Mesendoderm (in vitro differentiated cells): ENCODE data around the gene SERPINA12.

Source experiments
- DNase-seq: peaks from one replicate; pipeline ENCODE4 v3.0.0; 2013
- H2AK5ac ChIP-seq: 2 replicates; pipeline ENCODE4 v1.6.1; 2013; ENCODE audit warnings: low read length, inconsistent platforms
- H2BK120ac ChIP-seq: 2 replicates; pipeline ENCODE4 v1.6.1; 2013; ENCODE audit warnings: low read depth, mild to moderate bottlenecking, low read length, moderate library complexity, mixed read lengths
- H2BK15ac ChIP-seq: replicated peaks from 2 replicates; pipeline ENCODE4 v1.6.1; 2013; ENCODE audit warnings: low read depth, mild to moderate bottlenecking, moderate library complexity
- H2BK5ac ChIP-seq: 2 replicates; pipeline ENCODE4 v1.6.1; 2013; ENCODE audit warnings: low read length, inconsistent platforms
- H3K18ac ChIP-seq: 2 replicates; pipeline ENCODE4 v1.6.1; 2013; ENCODE audit warnings: mild to moderate bottlenecking, low read length, mixed read lengths
- H3K23ac ChIP-seq: one replicate; pipeline ENCODE4 v1.6.1; 2013; ENCODE audit warnings: low read length
- H3K27ac ChIP-seq: 2 replicates; pipeline ENCODE4 v1.5.1; 2013; ENCODE audit warnings: low read depth, mild to moderate bottlenecking, inconsistent platforms, low read length, moderate library complexity
- H3K27me3 ChIP-seq: 2 replicates; pipeline ENCODE4 v1.6.1; 2013; ENCODE audit warnings: low read length, control low read depth, mild to moderate bottlenecking, inconsistent platforms; ENCODE audit not compliant: insufficient read depth, poor library complexity
- H3K36me3 ChIP-seq: 2 replicates; pipeline ENCODE4 v1.6.1; 2013; ENCODE audit warnings: low read length, inconsistent platforms; ENCODE audit not compliant: control insufficient read depth, insufficient read depth
- H3K4ac ChIP-seq: one replicate; pipeline ENCODE4 v1.6.1; 2013; ENCODE audit warnings: low read depth, mild to moderate bottlenecking, low read length, moderate library complexity
- H3K4me1 ChIP-seq: 2 replicates; pipeline ENCODE4 v1.6.1; 2013; ENCODE audit warnings: low read depth, low read length, inconsistent platforms; ENCODE audit not compliant: control insufficient read depth
- H3K4me2 ChIP-seq: 2 replicates; pipeline ENCODE4 v1.6.1; 2013; ENCODE audit warnings: low read length
- H3K4me3 ChIP-seq: 2 replicates; pipeline ENCODE4 v1.5.1; 2013; ENCODE audit warnings: mild to moderate bottlenecking, low read length
- H3K56ac ChIP-seq: one replicate; pipeline ENCODE4 v1.6.1; 2013; ENCODE audit warnings: low read length
- H3K79me1 ChIP-seq: 2 replicates; pipeline ENCODE4 v1.6.1; 2013; ENCODE audit warnings: low read length, inconsistent platforms
- H3K79me2 ChIP-seq: 2 replicates; pipeline ENCODE4 v1.6.1; 2013; ENCODE audit warnings: mild to moderate bottlenecking, low read length; ENCODE audit not compliant: control insufficient read depth, insufficient read depth
- H3K9ac ChIP-seq: 2 replicates; pipeline ENCODE4 v1.6.1; 2013; ENCODE audit warnings: low read length, inconsistent platforms
- H4K5ac ChIP-seq: one replicate; pipeline ENCODE4 v1.6.1; 2013; ENCODE audit warnings: low read length
- H4K8ac ChIP-seq: one replicate; pipeline ENCODE4 v1.6.1; 2013; ENCODE audit warnings: low read depth, mild to moderate bottlenecking, control low read depth, low read length, moderate library complexity
- WGBS: extraction: QIAGEN DNeasy Blood & Tissue Kit; methylation state at CpG from one replicate; pipeline ENCODE4 v1.1.7; 2013; ENCODE audit warnings: low lambda C conversion rate, missing lambda C conversion rate; ENCODE audit not compliant: insufficient coverage; ENCODE audit errors: extremely low coverage; 5-methylcytosine and 5-hydroxymethylcytosine counted together

The SERPINA12 gene

DNA sequence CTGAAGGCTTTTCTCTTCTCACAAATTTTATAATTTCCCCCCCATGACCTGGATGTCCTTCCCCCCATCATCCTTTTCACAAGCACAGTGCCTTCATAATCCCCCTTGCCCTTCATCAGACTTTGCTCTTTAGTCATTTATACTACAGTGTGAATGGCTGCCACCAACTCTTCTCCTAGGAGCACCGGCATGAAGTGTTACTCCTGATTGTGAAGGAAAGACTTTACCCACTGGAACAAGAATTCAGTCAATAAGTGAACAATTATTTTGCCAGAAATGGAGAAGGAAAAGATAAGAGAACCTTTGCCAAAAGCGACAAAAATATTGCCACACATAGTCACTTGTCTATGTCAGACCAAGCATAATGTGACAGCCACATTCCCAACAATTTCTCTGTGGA is 38.2 kb downstream of the SERPINA12 start:
- H3K79me2 ChIP-seq = no peaks in the 10 kb centered on the region
- no peak overlapping the region for H3K18ac ChIP-seq
- H3K27ac ChIP-seq = no peak overlapping the region
- no peak overlapping the region for H3K4me3 ChIP-seq
- H3K23ac ChIP-seq = no peak overlapping the region
- no CpG with 5 or more reads among the region's 2 CpGs for WGBS
- H3K4me1 ChIP-seq = no peaks in the 10 kb centered on the region
- no peak overlapping the region for H4K8ac ChIP-seq
- no peak overlapping the region for H3K56ac ChIP-seq
- no peak overlapping the region for H3K9ac ChIP-seq
- H3K4ac ChIP-seq = no peak overlapping the region
- no peaks in the 10 kb centered on the region for H3K36me3 ChIP-seq
- H2AK5ac ChIP-seq = no peak overlapping the region
- H3K27me3 ChIP-seq = no peaks in the 10 kb centered on the region
- H4K5ac ChIP-seq = no peak overlapping the region
- H2BK15ac ChIP-seq = no peak overlapping the region
- H3K4me2 ChIP-seq = no peak overlapping the region
- H2BK5ac ChIP-seq = no peak overlapping the region
- no peak overlapping the region for H2BK120ac ChIP-seq
- H3K79me1 ChIP-seq = no peaks in the 10 kb centered on the region
- DNase-seq = no peak

- Histone ChIP-seq H3K4ac (no peak overlapping the region), H2BK15ac (no peak overlapping the region), H3K18ac (no peak overlapping the region), H3K23ac (no peak overlapping the region), H2BK120ac (no peak overlapping the region), H2BK5ac (no peak overlapping the region), H3K4me1 (no peaks in the 10 kb centered on the region), H3K36me3 (no peaks in the 10 kb centered on the region), H4K5ac (no peak overlapping the region), H3K79me1 (no peaks in the 10 kb centered on the region), H3K4me3 (no peak overlapping the region), H3K27me3 (no peaks in the 10 kb centered on the region), H3K4me2 (no peak overlapping the region), H2AK5ac (no peak overlapping the region), H4K8ac (no peak overlapping the region), H3K79me2 (no peaks in the 10 kb centered on the region), H3K56ac (no peak overlapping the region), H3K9ac (no peak overlapping the region), H3K27ac (no peak overlapping the region)
- DNase-seq = no peak
- WGBS = no CpG with 5 or more reads among the region's 2 CpGs
These were observed 39.0 kb downstream of the SERPINA12 start for GRCh38 chr14:94470311-94470710.

- Histone ChIP-seq H3K56ac (no peak overlapping the region), H2BK15ac (no peak overlapping the region), H3K36me3 (no peaks in the 10 kb centered on the region), H3K4me1 (no peaks in the 10 kb centered on the region), H4K8ac (no peak overlapping the region), H2BK120ac (no peak overlapping the region), H3K23ac (no peak overlapping the region), H3K79me1 (no peaks in the 10 kb centered on the region), H3K27ac (no peak overlapping the region), H3K4me2 (no peak overlapping the region), H3K79me2 (no peaks in the 10 kb centered on the region), H2BK5ac (no peak overlapping the region), H3K9ac (no peak overlapping the region), H3K27me3 (no peaks in the 10 kb centered on the region), H2AK5ac (no peak overlapping the region), H3K4ac (no peak overlapping the region), H3K4me3 (no peak overlapping the region), H3K18ac (no peak overlapping the region), H4K5ac (no peak overlapping the region)
- no peak for DNase-seq
- WGBS = no CpG with 5 or more reads among the region's 3 CpGs
These were observed 40.0 kb downstream of the SERPINA12 start for GRCh38 chr14:94469261-94469660.

- no peaks in the 10 kb centered on the region for H3K79me1 ChIP-seq
- H3K9ac ChIP-seq = no peak overlapping the region
- no peak overlapping the region for H3K27ac ChIP-seq
- H2BK120ac ChIP-seq = no peak overlapping the region
- no peaks in the 10 kb centered on the region for H3K36me3 ChIP-seq
- no peak for DNase-seq
- no peaks in the 10 kb centered on the region for H3K79me2 ChIP-seq
- no peak overlapping the region for H3K4me2 ChIP-seq
- H2AK5ac ChIP-seq = no peak overlapping the region
- no peak overlapping the region for H3K18ac ChIP-seq
- H2BK15ac ChIP-seq = no peak overlapping the region
- H3K27me3 ChIP-seq = no peaks in the 10 kb centered on the region
- H2BK5ac ChIP-seq = no peak overlapping the region
- no peak overlapping the region for H3K4ac ChIP-seq
- no peak overlapping the region for H4K5ac ChIP-seq
- no peak overlapping the region for H4K8ac ChIP-seq
- no peak overlapping the region for H3K4me3 ChIP-seq
- WGBS = no CpG with 5 or more reads among the region's 4 CpGs
- no peak overlapping the region for H3K23ac ChIP-seq
- H3K56ac ChIP-seq = no peak overlapping the region
- H3K4me1 ChIP-seq = no peaks in the 10 kb centered on the region
These were observed 41.3 kb downstream of the SERPINA12 start for GRCh38 chr14:94467728-94468520.

DNA sequence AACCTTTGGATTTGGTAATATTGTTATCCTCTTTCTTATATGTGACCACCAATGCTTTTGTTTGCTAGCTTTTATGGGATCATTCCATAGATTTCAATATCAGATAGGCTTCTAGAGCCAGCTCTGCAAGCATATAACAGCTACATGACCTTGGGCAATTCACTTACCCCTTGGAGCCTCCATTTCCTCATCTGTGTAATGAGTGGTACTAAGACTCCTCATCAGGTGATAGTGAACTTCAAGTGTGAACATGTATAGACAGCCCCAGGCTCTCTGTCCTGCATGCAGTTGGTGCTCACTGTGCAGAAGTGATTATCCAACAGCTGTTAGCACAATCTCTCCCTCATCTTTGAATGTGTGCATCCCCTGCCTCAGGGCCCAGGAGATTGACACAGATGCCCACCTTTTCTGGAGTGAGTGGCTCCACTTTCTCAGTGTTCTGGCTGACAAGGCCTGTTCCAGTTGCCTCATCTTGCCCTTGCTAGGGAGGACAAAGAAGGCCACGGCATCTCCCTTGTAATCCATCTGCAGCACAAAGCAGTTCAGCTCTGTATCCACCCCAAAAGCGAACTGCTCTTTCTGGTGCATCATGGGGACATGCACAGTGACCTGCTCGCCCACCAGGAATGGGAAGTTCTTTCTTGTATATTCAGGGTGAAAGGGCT is 42.4 kb downstream of the SERPINA12 start:
- Histone ChIP-seq H3K27me3 (no peaks in the 10 kb centered on the region), H2BK5ac (no peak overlapping the region), H3K18ac (no peak overlapping the region), H2AK5ac (no peak overlapping the region), H2BK15ac (no peak overlapping the region), H3K4ac (no peak overlapping the region), H4K8ac (no peak overlapping the region), H4K5ac (no peak overlapping the region), H2BK120ac (no peak overlapping the region), H3K4me2 (no peak overlapping the region), H3K4me1 (no peaks in the 10 kb centered on the region), H3K4me3 (no peak overlapping the region), H3K56ac (no peak overlapping the region), H3K36me3 (no peaks in the 10 kb centered on the region), H3K27ac (no peak overlapping the region), H3K79me1 (no peaks in the 10 kb centered on the region), H3K23ac (no peak overlapping the region), H3K79me2 (no peaks in the 10 kb centered on the region), H3K9ac (no peak overlapping the region)
- WGBS = no CpG with 5 or more reads among the region's 3 CpGs
- no peak for DNase-seq
